Type B pancreatic cell (in vitro differentiated cells): Measurements from ENCODE around the gene PTPRM. TPM values are rescaled to one million over a fixed set of nuclear protein-coding genes. Genes with fewer than 3 reads are reported as not detected.

ENCODE experiments used
- DNase-seq: peaks from one replicate; pipeline ENCODE4 v3.0.0; 2021; ENCODE audit warnings: mixed read lengths; ENCODE audit not compliant: unreplicated experiment; ENCODE audit errors: extremely low spot score
- H3K27ac Mint-ChIP-seq: 2 replicates; pipeline ENCODE4 v1.8.0; 2021; ENCODE audit warnings: mild to moderate bottlenecking, mixed read lengths
- H3K27me3 Mint-ChIP-seq: 2 replicates; pipeline ENCODE4 v1.8.0; 2021; ENCODE audit warnings: mixed read lengths
- H3K36me3 Mint-ChIP-seq: 2 replicates; pipeline ENCODE4 v1.8.0; 2021; ENCODE audit warnings: mixed read lengths
- H3K4me1 Mint-ChIP-seq: one replicate; pipeline ENCODE4 v1.8.0; 2021; ENCODE audit warnings: mixed read lengths; ENCODE audit not compliant: unreplicated experiment
- H3K4me3 Mint-ChIP-seq: 2 replicates; pipeline ENCODE4 v1.8.0; 2021; ENCODE audit warnings: mild to moderate bottlenecking, mixed read lengths
- H3K9me3 Mint-ChIP-seq: 2 replicates; pipeline ENCODE4 v1.8.0; 2021; ENCODE audit warnings: mixed read lengths
- total RNA-seq: library from RNA; stranded (reverse); gene quantifications from 2 replicates; pipeline ENCODE4 v1.2.1, GENCODE V29; 2021; ENCODE audit warnings: low replicate concordance
- TF ChIP-seq, protein P1 (sequence below): fragments of 200-600 bp; sonication (generic); conservative IDR thresholded peaks from 2 replicates; pipeline ENCODE4 v1.5.0; 2021; ENCODE audit warnings: antibody characterized with exemption, mild to moderate bottlenecking

PTPRM gene
- total RNA-seq, 1 donor from 2014 or later = 18.6 TPM

DNA sequence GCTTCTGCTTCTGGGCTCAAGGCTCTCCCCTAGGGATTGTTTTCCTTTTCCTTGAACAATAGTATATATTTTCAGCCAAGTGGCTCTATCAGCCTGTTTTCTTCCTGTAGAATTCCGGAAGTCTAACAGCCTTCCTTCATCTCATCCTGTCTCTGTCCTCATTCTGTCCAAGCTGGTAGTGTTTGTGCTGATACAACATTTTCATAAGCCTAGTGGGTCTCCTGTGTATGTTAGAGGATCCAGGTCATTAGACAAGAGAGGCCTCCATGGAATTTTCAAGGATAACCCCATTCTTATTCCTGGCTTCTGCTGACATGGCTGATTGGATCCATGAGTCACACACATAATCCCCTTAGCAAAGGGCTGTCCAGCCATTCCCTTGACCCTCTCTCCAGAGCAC lies 467.6 kb downstream of the PTPRM start:
- Mint-ChIP-seq H3K36me3 (peaks cover under 1% of the 10 kb centered on the region), H3K9me3 (peaks cover 3% of the 10 kb centered on the region), H3K27me3 (no peaks in the 10 kb centered on the region), H3K27ac (no peak overlapping the region), H3K4me3 (no peak overlapping the region), H3K4me1 (no peaks in the 10 kb centered on the region)
- DNase-seq = no peak
- TF ChIP-seq, protein P1, sequence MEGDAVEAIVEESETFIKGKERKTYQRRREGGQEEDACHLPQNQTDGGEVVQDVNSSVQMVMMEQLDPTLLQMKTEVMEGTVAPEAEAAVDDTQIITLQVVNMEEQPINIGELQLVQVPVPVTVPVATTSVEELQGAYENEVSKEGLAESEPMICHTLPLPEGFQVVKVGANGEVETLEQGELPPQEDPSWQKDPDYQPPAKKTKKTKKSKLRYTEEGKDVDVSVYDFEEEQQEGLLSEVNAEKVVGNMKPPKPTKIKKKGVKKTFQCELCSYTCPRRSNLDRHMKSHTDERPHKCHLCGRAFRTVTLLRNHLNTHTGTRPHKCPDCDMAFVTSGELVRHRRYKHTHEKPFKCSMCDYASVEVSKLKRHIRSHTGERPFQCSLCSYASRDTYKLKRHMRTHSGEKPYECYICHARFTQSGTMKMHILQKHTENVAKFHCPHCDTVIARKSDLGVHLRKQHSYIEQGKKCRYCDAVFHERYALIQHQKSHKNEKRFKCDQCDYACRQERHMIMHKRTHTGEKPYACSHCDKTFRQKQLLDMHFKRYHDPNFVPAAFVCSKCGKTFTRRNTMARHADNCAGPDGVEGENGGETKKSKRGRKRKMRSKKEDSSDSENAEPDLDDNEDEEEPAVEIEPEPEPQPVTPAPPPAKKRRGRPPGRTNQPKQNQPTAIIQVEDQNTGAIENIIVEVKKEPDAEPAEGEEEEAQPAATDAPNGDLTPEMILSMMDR = no peak

DNA sequence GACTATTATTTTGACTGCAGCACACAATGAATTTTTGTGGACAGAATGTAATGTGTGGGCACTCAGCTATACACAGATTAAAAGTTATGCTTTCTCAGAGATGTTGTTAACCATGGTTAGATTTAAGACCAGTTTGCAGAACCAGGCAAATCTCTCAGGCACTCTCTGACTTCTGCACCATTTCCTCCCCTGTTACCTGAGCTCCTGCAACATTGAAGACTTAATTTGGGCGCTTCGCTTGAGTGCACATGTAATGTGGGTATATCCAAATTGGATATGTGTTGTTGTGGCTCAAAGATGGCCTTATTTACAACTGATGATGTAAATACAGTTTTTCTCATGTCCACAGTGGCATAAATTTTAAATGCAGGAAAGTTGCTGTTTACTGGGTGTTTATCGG lies 469.4 kb downstream of the PTPRM start:
- TF ChIP-seq, protein P1 = no peak
- Mint-ChIP-seq H3K27ac (no peak overlapping the region), H3K9me3 (no peaks in the 10 kb centered on the region), H3K36me3 (no peaks in the 10 kb centered on the region), H3K4me1 (no peaks in the 10 kb centered on the region), H3K4me3 (no peak overlapping the region), H3K27me3 (no peaks in the 10 kb centered on the region)
- no peak for DNase-seq

DNA sequence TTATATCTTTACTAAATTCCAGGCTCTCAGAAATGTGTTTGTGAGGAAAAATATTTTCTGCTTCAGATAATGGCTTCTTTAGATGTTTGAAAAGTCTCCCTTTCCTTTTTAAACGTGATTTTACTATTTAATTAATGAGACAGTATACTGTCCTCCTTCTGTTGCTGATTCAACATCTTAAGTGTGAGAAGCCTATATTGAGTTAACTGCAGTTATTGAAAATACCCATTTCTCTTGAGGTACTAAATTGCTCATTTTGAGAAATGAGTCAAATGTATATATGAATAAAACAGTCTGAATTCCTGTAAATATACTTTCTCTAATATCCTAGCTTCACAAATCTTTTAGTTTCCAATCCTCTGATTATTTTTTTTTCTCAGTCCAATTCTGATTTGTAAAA lies 470.2 kb downstream of the PTPRM start:
- H3K27me3 Mint-ChIP-seq = no peaks in the 10 kb centered on the region
- H3K4me3 Mint-ChIP-seq = no peak overlapping the region
- TF ChIP-seq, protein P1 = no peak
- no peaks in the 10 kb centered on the region for H3K9me3 Mint-ChIP-seq
- no peak overlapping the region for H3K27ac Mint-ChIP-seq
- H3K36me3 Mint-ChIP-seq = no peaks in the 10 kb centered on the region
- H3K4me1 Mint-ChIP-seq = no peaks in the 10 kb centered on the region
- DNase-seq = no peak

DNA sequence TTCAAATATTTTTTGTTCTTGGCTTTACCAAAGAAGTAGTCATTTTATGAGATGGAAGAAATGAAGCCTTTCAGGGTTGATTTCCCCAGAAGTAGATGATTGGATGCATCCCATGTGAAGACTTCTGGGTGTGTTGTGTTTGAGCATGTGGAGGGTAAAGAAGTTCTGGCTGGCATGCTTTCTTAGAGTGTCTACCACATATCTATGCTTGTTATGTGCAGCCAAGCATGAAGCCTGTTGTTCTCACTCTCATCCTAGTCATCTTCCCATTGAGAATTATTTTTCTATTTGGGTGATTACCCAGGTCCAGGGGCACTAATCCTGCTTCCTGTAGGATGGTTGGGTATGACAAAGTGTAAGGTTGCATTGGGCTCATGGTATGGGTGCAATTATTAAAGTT lies 472.9 kb downstream of the PTPRM start:
- no peak overlapping the region for H3K4me3 Mint-ChIP-seq
- H3K9me3 Mint-ChIP-seq = no peaks in the 10 kb centered on the region
- no peak for DNase-seq
- no peak overlapping the region for H3K27ac Mint-ChIP-seq
- peaks cover 16% of the 10 kb centered on the region for H3K4me1 Mint-ChIP-seq
- TF ChIP-seq, protein P1 = no peak
- H3K36me3 Mint-ChIP-seq = no peaks in the 10 kb centered on the region
- H3K27me3 Mint-ChIP-seq = no peaks in the 10 kb centered on the region

DNA sequence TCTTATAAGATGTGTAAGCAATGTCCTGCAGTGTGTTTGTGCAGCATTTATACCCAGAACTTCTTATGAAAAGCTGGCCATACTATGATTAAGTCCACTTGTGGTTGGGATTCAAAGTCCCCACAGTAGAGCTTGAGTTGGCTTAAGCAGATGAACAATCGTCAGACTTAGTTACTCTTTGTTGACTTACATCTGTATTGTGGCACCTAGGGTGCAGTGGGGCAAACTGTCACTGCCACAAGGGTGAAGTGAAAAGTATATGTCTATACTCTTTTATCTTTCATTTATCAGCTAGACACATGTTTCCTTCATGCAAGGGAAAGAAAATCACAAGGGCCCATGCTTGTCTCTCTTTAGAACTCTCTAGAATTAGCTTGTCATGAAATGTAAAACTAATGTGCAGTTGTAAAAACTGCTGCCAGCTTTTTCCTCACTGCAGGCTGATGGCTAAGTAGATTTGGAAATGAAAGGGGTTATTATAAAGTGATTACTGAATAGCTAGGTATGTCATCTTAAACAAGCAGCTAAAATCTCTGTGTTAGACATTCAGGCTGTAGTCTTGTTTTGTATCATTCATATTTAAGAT lies 474.5 kb downstream of the PTPRM start:
- Mint-ChIP-seq H3K27ac (no peak overlapping the region), H3K27me3 (no peaks in the 10 kb centered on the region), H3K4me3 (no peak overlapping the region), H3K36me3 (no peaks in the 10 kb centered on the region), H3K4me1 (peaks cover 16% of the 10 kb centered on the region), H3K9me3 (no peaks in the 10 kb centered on the region)
- no peak for DNase-seq
- TF ChIP-seq, protein P1 = no peak

DNA sequence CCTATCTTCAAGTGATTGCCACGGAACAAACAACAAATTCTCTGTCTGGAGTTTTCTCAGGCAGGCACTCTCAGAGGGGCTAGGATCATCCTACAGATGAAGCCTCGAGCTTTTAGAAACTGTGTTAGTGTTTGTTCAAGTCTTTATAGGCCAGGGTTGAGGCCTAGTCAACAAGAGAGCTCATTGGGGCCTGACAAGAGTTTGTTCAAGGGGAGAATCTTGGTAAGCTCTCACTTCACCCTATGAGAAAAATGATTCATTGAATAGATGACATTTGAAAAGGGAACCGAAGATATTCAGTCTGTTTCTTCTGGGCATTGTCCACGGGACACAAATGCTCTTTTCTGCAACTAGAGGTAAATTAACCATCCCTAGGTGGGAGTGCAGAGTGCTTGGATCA lies 476.9 kb downstream of the PTPRM start:
- H3K27me3 Mint-ChIP-seq = no peaks in the 10 kb centered on the region
- H3K4me3 Mint-ChIP-seq = no peak overlapping the region
- no peak for DNase-seq
- no peaks in the 10 kb centered on the region for H3K36me3 Mint-ChIP-seq
- no peaks in the 10 kb centered on the region for H3K9me3 Mint-ChIP-seq
- H3K27ac Mint-ChIP-seq = no peak overlapping the region
- H3K4me1 Mint-ChIP-seq = peaks cover 25% of the 10 kb centered on the region
- TF ChIP-seq, protein P1 = no peak
